HT1080 (cell line): Measurements from ENCODE around the gene YKT6. TPM values are rescaled to one million over a fixed set of nuclear protein-coding genes. Genes with fewer than 3 reads are reported as not detected.
A peak's percentile ranks its signal among the peaks of the same experiment; 100 is the strongest.

Experiments used
- DNase-seq: peaks from one replicate; pipeline ENCODE4 v3.0.0-alpha.2; 2015; ENCODE audit warnings: low read depth
- total RNA-seq: library from RNA; depleted of rRNA; stranded (reverse); fragments of >200 nt; shearing (Covaris generic); gene quantifications from 2 replicates; pipeline ENCODE4 v1.2.3, GENCODE V29; 2014; rRNA removed

The YKT6 gene
- total RNA-seq, 1 experiment from 2014 or later: 201 TPM

GRCh38 chr7:44258423-44258760 lies 57.6 kb downstream of the YKT6 start:
- DNase-seq: no peak

GRCh38 chr7:44258865-44259546 lies 58.2 kb downstream of the YKT6 start:
- no peak for DNase-seq

- DNase-seq: peak; percentile 90
Observed at GRCh38 chr7:44259547-44260457, 59.0 kb downstream of the YKT6 start.

- no peak for DNase-seq
Observed at GRCh38 chr7:44261240-44261639, 60.5 kb downstream of the YKT6 start.

- no peak for DNase-seq
Observed at GRCh38 chr7:44262031-44262430, 61.3 kb downstream of the YKT6 start.

GRCh38 chr7:44263326-44264082 lies 62.7 kb downstream of the YKT6 start:
- DNase-seq: no peak

Other genes starting within 250 kb of the YKT6 start
- not detected in 2 replicates for gene SPDYE1, start 203.1 kb upstream of the YKT6 start, total RNA-seq
- gene DBNL, start 156.3 kb upstream of the YKT6 start, total RNA-seq: 154 and 156 TPM in 2 replicates
- not detected in 2 replicates for gene PGAM2, start 135.4 kb upstream of the YKT6 start, total RNA-seq
- gene POLM, start 118.4 kb upstream of the YKT6 start, total RNA-seq: 12.8 and 17.4 TPM in 2 replicates
- gene AEBP1, start 96.6 kb upstream of the YKT6 start, total RNA-seq: not detected in 2 replicates
- gene POLD2, start 77.4 kb upstream of the YKT6 start, total RNA-seq: 163 and 192 TPM in 2 replicates
- gene MYL7, start 59.6 kb upstream of the YKT6 start, total RNA-seq: not detected in 2 replicates
- gene GCK, start 11.5 kb upstream of the YKT6 start, total RNA-seq: not detected in 2 replicates
- 0.02 and 0.07 TPM in 2 replicates for gene CAMK2B, start 124.6 kb downstream of the YKT6 start, total RNA-seq